HG03159 (cell line): ENCODE results near the gene CD46.

Experiments used
- ATAC-seq: cut with Tn5 transposase; IDR thresholded peaks from one replicate; pipeline ENCODE4 v1.9.1; 2021; ENCODE audit warnings: mild to moderate bottlenecking, moderate library complexity; ENCODE audit not compliant: unreplicated experiment

The CD46 gene

GRCh38 chr1:207844371-207844770 is 92.5 kb downstream of the CD46 start:
- ATAC-seq, result no peak
